Peyer's patch (tissue), 4 donors: Measurements from ENCODE around the gene HSPB7.

ENCODE experiments used
- CTCF ChIP-seq, 6 experiments: fragments of 450-650 bp in 4 of 6; fragments of 200-600 bp in 2 of 6; sonication (generic) in 1 of 6; IDR thresholded peaks; one replicate each; pipeline ENCODE4 v1.5.1; 2017 to 2019; ENCODE audit warnings: antibody characterized with exemption in 6 of 6, mild to moderate bottlenecking in 3 of 6, moderate library complexity in 1 of 6
- POLR2A ChIP-seq, 2 donors: fragments of 450-650 bp; IDR thresholded peaks; one replicate each; pipeline ENCODE4 v1.5.1; 2017; ENCODE audit warnings: antibody characterized with exemption in 2 of 2, mild to moderate bottlenecking in 2 of 2, moderate library complexity in 2 of 2

GRCh38 chr1:16067127-16067768 lies 49.4 kb upstream of the HSPB7 start:
- TF ChIP-seq CTCF (IDR thresholded peaks at IDR 0.05) (no peak), POLR2A (IDR thresholded peaks at IDR 0.05) (no peak)
